HG03442 (cell line): ENCODE measurements around the gene APBB2.
"Not testable (repeated sequence)": the region's sequence is repeated elsewhere in the genome, so short reads cannot be mapped to it uniquely, and the experiment has no call there.

ENCODE experiments used
- ATAC-seq: cut with Tn5 transposase; IDR thresholded peaks from one replicate; pipeline ENCODE4 v1.9.1; 2021; ENCODE audit warnings: mild to moderate bottlenecking, moderate library complexity; ENCODE audit not compliant: unreplicated experiment

Gene APBB2

GRCh38 chr4:41029098-41029497 is 185.2 kb downstream of the APBB2 start:
- no peak for ATAC-seq

GRCh38 chr4:41028392-41029076 is 185.8 kb downstream of the APBB2 start:
- no peak for ATAC-seq

GRCh38 chr4:41026971-41027370 is 187.4 kb downstream of the APBB2 start:
- ATAC-seq, result no peak

GRCh38 chr4:41025824-41026223 is 188.5 kb downstream of the APBB2 start:
- ATAC-seq, result no peak

GRCh38 chr4:41024556-41025491 is 189.5 kb downstream of the APBB2 start:
- no peak for ATAC-seq

- ATAC-seq, result no peak
Observed at GRCh38 chr4:41022116-41022515, 192.2 kb downstream of the APBB2 start.

- ATAC-seq, result no peak
Observed at GRCh38 chr4:41015016-41015675, 199.2 kb downstream of the APBB2 start.

- no peak for ATAC-seq
Observed at GRCh38 chr4:41014158-41014557, 200.2 kb downstream of the APBB2 start.

GRCh38 chr4:41013746-41014145 is 200.6 kb downstream of the APBB2 start:
- no peak for ATAC-seq

- no peak for ATAC-seq
Observed at GRCh38 chr4:41012911-41013310, 201.4 kb downstream of the APBB2 start.

GRCh38 chr4:41012293-41012692 is 202.0 kb downstream of the APBB2 start:
- no peak for ATAC-seq

GRCh38 chr4:41009411-41009810 is 204.9 kb downstream of the APBB2 start:
- no peak for ATAC-seq

GRCh38 chr4:41006141-41006540 is 208.2 kb downstream of the APBB2 start:
- ATAC-seq, result no peak

GRCh38 chr4:41002309-41002708 is 212.0 kb downstream of the APBB2 start:
- ATAC-seq, result no peak

GRCh38 chr4:41000356-41000755 is 214.0 kb downstream of the APBB2 start:
- no peak for ATAC-seq

- no peak for ATAC-seq
Observed at GRCh38 chr4:40998675-40999358, 215.5 kb downstream of the APBB2 start.

GRCh38 chr4:40995850-40996249 is 218.5 kb downstream of the APBB2 start:
- no peak for ATAC-seq

GRCh38 chr4:40994321-40994720 is 220.0 kb downstream of the APBB2 start:
- ATAC-seq, result not testable (repeated sequence)

- ATAC-seq, result not testable (repeated sequence)
Observed at GRCh38 chr4:40993296-40993693, 221.0 kb downstream of the APBB2 start.

GRCh38 chr4:40992472-40993295 is 221.7 kb downstream of the APBB2 start:
- ATAC-seq, result peak; percentile 70
